C4-2B (cell line): Measurements from ENCODE around the gene SEPTIN10.

Experiments
- CTCF ChIP-seq: fragments of 450-650 bp; conservative IDR thresholded peaks from 2 replicates; pipeline ENCODE4 v1.5.1; 2017; ENCODE audit warnings: mild to moderate bottlenecking
- ZFX ChIP-seq: fragments of 450-650 bp; IDR thresholded peaks from 2 replicates; pipeline ENCODE4 v1.6.1; 2017

DNA sequence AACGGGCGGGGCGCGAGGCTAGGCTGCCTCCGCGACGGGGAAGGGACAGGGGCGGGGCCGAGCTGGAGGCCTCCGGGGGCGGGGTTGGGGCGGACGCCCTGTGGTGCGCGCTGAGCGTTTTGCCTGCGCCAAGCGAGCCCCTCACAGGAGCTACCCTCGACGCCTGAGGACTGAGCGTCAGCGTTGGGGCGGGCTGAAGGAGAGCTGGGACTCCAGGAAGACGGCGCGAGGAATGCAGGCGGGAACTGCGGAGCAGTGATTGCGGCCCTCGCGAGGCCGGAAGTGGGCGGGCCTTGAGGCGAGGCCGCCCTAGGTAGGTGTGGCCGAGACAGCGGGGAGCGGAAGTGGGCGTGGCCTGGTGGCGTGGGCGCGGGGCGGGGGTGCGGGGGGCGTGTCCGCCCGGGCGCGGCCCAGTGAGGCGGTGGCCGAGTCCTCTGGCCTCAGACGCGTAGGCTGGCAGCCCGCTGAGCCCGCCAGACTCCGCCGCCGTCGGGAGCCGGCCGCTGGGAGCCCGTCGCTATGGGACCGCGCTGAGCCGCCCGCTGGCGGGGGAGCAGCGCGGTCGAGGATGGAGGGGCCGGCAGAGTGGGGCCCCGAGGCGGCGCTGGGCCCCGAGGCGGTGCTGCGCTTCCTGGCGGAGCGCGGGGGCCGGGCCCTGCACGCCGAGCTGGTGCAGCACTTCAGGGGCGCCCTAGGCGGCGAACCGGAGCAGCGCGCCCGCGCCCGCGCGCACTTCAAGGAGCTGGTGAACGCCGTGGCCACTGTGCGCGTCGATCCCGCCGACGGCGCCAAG, at the start of gene SEPTIN10, which contains the start of gene SOWAHC:
- TF ChIP-seq CTCF (no peak), ZFX (peak; percentile 60)
